Panc1 (cell line): ENCODE results near the gene MYL5. TPM values are rescaled to one million over a fixed set of nuclear protein-coding genes. Genes with fewer than 3 reads are reported as not detected.
"Not testable (repeated sequence)": the region's sequence is repeated elsewhere in the genome, so short reads cannot be mapped to it uniquely, and the experiment has no call there.

ENCODE experiments used
- ATAC-seq: fragments of 200-7000 bp; cut with Tn5 transposase; 2 replicates; pipeline ENCODE4 v1.9.1; 2020; ENCODE audit warnings: mild to moderate bottlenecking, moderate library complexity
- BruUV-seq: library from RNA; stranded (reverse); fragments of 400-500 nt; replicated peaks from 2 replicates; lab custom pipeline; 2021; lab: Mats Ljungman, UMichigan
- CTCF ChIA-PET: fragments of 300-600 bp; sonication (Branson Sonifier 250); formaldehyde crosslinking; loops from one replicate; lab custom pipeline; 2022; ENCODE audit warnings: antibody characterized with exemption; lab: Charles Lee
- POLR2A ChIA-PET: fragments of 300-600 bp; sonication (Branson Sonifier 250); formaldehyde crosslinking; loops from one replicate; lab custom pipeline; 2022; ENCODE audit warnings: antibody characterized with exemption; lab: Charles Lee
- DNase-seq: peaks from one replicate; pipeline ENCODE4 v3.0.0-alpha.2; 2010; ENCODE audit warnings: low read depth, low spot score
- H3K27ac ChIP-seq: 2 replicates; pipeline ENCODE4 v1.5.1; 2011; ENCODE audit warnings: mild to moderate bottlenecking, low read length, inconsistent platforms
- H3K27me3 ChIP-seq: fragments of 200-500 bp; sonication (Bioruptor generic); 2 replicates; pipeline ENCODE4 v1.6.0; 2014; ENCODE audit warnings: low read length, inconsistent platforms; ENCODE audit not compliant: control insufficient read depth, insufficient read depth
- H3K36me3 ChIP-seq: fragments of 200-500 bp; sonication (Bioruptor generic); 2 replicates; pipeline ENCODE4 v1.5.1; 2014; ENCODE audit warnings: inconsistent platforms, mild to moderate bottlenecking, low read length, moderate library complexity; ENCODE audit not compliant: control insufficient read depth, insufficient read depth
- H3K4me1 ChIP-seq: 2 replicates; pipeline ENCODE4 v1.5.1; 2011; ENCODE audit warnings: inconsistent platforms, mild to moderate bottlenecking, low read length, moderate library complexity; ENCODE audit not compliant: control insufficient read depth, insufficient read depth
- H3K4me3 ChIP-seq, 2 experiments: 2 replicates each; pipeline ENCODE4 v1.5.1; 2011 to 2012; ENCODE audit warnings: low read depth in 2 of 2, low read length in 2 of 2, mild to moderate bottlenecking in 2 of 2, inconsistent platforms in 1 of 2, moderate library complexity in 1 of 2
- H3K9me3 ChIP-seq: fragments of 200-500 bp; sonication (Bioruptor generic); 2 replicates; pipeline ENCODE4 v1.5.1; 2014; ENCODE audit warnings: low read depth, mild to moderate bottlenecking, inconsistent platforms, low read length, moderate library complexity; ENCODE audit not compliant: control insufficient read depth, insufficient read depth
- POLR2AphosphoS5 ChIP-seq: IDR thresholded peaks from 2 replicates; pipeline ENCODE4 v1.6.1; 2012; ENCODE audit warnings: mild to moderate bottlenecking, low read depth, low read length, moderate library complexity
- REST ChIP-seq, 2 experiments: IDR thresholded peaks; 2 replicates each; pipeline ENCODE4 v1.6.1; 2011 to 2012; ENCODE audit warnings: low read depth in 2 of 2, control low read depth in 1 of 2, low read length in 1 of 2, mild to moderate bottlenecking in 1 of 2, moderate library complexity in 1 of 2; ENCODE audit not compliant: insufficient read depth in 1 of 2
- SIN3A ChIP-seq: IDR thresholded peaks from 2 replicates; pipeline ENCODE4 v1.6.1; 2012; ENCODE audit warnings: low read depth, mild to moderate bottlenecking, low read length, moderate library complexity, borderline replicate concordance; ENCODE audit not compliant: insufficient read depth
- TCF7L2 ChIP-seq: IDR thresholded peaks from 2 replicates; pipeline ENCODE4 v1.6.1; 2011; ENCODE audit warnings: mild to moderate bottlenecking, low read depth, low read length, inconsistent platforms
- in situ Hi-C: cut with HindIII; loops from 2 replicates; pipeline ENCODE4 v1.10.0; 2016; ENCODE audit warnings: low sequenced_read_pairs, low pct_unique_long_range_greater_than_20kb
- intact Hi-C: fragments of 100-400 bp; cut with micrococcal nuclease; formaldehyde crosslinking; loops from one replicate; pipeline ENCODE4 v1.10.0; 2022; ENCODE audit not compliant: unreplicated experiment
- total RNA-seq: library from RNA; stranded (reverse); gene quantifications from one replicate; pipeline ENCODE4 v1.2.1, GENCODE V29; 2021; ENCODE audit not compliant: unreplicated experiment
- TF ChIP-seq, protein P1 (sequence below): fragments of 450-650 bp; IDR thresholded peaks from 2 replicates; pipeline ENCODE4 v1.5.1; 2017; ENCODE audit warnings: mild to moderate bottlenecking

MYL5 gene
- total RNA-seq, 1 experiment from 2014 or later = 12.0 TPM

DNA sequence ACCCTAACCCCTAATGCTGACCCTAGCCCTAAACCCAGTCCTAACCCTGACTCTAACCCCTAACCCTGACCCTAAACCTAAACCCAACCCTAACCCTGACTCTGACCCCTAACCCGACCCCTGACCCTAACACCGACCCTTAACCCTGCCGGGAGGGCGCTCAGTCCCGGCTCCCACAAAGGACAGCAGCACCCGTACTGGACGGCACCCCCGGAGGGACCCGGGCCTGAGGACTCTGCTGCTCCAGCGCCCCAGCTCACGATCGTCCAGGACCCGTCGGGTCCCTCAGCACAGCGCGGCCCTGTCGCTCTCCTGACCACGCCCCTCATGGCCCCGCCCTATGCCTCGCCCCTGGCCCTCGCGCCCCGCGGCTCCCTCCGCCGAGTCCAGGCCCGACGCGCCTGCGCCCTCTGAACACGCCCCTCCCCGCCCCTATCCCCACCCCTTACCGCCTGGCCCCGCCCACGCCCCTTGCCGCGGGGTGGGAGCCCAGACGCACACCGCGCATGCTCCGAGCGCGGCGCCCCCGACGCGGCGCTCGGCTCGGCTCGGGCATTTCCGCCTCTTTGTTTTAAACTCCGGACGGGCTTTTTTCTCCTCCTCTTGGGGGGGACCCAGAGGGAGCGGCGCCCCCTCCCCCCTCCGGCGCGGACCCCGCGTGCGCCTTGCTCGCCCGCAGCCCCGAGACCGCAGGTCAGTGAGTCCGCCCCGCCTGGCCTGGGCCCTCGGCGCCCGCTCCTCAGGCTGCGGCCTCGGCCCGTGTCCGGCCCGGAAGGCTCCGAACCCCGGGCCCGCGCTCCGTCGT is 31.1 kb downstream of the MYL5 start, which contains the start of gene PCGF3:
TSS of gene PCGF3 (plus strand) at position 555 of the 805 bp plus-strand sequence. CDS start 27,849 bp downstream, outside the sequence.
- in situ Hi-C loops (no loop called here), intact Hi-C loops (no loop called here)
- peak within 1 kb of the TSS; percentile 89 for H3K27ac ChIP-seq
- ChIA-PET CTCF (no interaction called here), POLR2A (no interaction called here)
- TF ChIP-seq, protein P1, sequence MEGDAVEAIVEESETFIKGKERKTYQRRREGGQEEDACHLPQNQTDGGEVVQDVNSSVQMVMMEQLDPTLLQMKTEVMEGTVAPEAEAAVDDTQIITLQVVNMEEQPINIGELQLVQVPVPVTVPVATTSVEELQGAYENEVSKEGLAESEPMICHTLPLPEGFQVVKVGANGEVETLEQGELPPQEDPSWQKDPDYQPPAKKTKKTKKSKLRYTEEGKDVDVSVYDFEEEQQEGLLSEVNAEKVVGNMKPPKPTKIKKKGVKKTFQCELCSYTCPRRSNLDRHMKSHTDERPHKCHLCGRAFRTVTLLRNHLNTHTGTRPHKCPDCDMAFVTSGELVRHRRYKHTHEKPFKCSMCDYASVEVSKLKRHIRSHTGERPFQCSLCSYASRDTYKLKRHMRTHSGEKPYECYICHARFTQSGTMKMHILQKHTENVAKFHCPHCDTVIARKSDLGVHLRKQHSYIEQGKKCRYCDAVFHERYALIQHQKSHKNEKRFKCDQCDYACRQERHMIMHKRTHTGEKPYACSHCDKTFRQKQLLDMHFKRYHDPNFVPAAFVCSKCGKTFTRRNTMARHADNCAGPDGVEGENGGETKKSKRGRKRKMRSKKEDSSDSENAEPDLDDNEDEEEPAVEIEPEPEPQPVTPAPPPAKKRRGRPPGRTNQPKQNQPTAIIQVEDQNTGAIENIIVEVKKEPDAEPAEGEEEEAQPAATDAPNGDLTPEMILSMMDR = no peak
- TF ChIP-seq REST (IDR thresholded peaks at IDR 0.05; ENCODE audit: insufficient read depth in 1 of 2, low read depth in 2 of 2, low read length in 1 of 2) (no peak), SIN3A (no peak; the same call in 1 of the 2 replicates), POLR2AphosphoS5 (no peak), TCF7L2 (no peak)
- peak; percentile 97 for ATAC-seq
- H3K9me3 ChIP-seq = no peaks in the 10 kb centered on the region
- H3K4me3 ChIP-seq = peak within 1 kb of the TSS; percentile 81 to 84
- BruUV-seq = no TSS peak
- H3K36me3 ChIP-seq = peaks cover 4% of the 10 kb centered on the region; the same call in 1 of the 2 replicates
- H3K4me1 ChIP-seq = peaks cover 4% of the 10 kb centered on the region; the same call in 1 of the 2 replicates
- H3K27me3 ChIP-seq = no peaks in the 10 kb centered on the region
- peak; percentile 36 for DNase-seq

DNA sequence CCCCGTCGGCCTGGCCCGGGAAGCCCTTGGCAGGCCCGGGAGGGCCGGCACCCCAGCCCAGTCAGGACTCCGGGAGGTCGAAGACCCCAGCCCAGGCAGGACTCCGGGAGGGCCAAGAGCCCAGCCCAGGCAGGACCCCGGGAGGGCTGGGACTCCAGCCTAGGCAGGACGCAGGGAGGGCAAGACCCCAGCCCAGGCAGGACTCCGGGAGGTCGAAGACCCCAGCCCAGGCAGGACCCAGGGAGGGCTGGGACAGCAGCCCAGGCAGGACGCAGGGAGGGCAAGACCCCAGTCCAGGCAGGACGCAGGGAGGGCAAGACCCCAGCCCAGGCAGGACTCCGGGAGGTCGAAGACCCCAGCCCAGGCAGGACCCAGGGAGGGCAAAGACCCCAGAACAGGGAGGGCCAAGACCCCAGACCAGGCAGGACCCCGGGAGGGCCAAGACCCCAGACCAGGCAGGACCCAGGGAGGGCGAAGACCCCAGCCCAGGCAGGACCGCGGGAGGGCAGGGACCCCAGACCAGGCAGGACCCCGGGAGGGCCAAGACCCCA is 31.8 kb downstream of the MYL5 start:
- Histone ChIP-seq H3K27ac (peak overlapping the region; percentile 89), H3K4me3 (peak overlapping the region; percentile 81 to 84)
- H3K9me3 ChIP-seq, H3K27me3 ChIP-seq, intact Hi-C loops, POLR2A ChIA-PET, DNase-seq, H3K36me3 ChIP-seq, ATAC-seq, H3K4me1 ChIP-seq, CTCF ChIA-PET, in situ Hi-C loops, BruUV-seq: not testable (repeated sequence)
